Psoas muscle (tissue), 8 donors: ENCODE results near the gene PDGFC. TPM values are rescaled to one million over a fixed set of nuclear protein-coding genes. Genes with fewer than 3 reads are reported as not detected.

Experiments used
- ATAC-seq, 4 donors: fragments of 200-7000 bp; cut with Tn5 transposase; one replicate each; pipeline ENCODE4 v1.9.1; 2020; ENCODE audit warnings: moderate library complexity in 3 of 4, mild to moderate bottlenecking in 2 of 4
- DNase-seq, 2 donors: peaks; one replicate each; pipeline ENCODE4 v3.0.0-alpha.2; 2020
- H3K27ac ChIP-seq: fragments of 200-600 bp; one replicate; pipeline ENCODE4 v1.8.0; 2022
- H3K27me3 ChIP-seq, 3 donors: fragments of 200-600 bp in 1 of 3; one replicate each; pipeline versions ENCODE4 v1.6.1 to v1.8.0; 2013 to 2022; ENCODE audit warnings: low read length in 2 of 3, mild to moderate bottlenecking in 2 of 3, moderate library complexity in 1 of 3; ENCODE audit not compliant: insufficient read depth in 3 of 3
- H3K36me3 ChIP-seq, 2 donors: fragments of 200-600 bp in 1 of 2; one replicate each; pipeline versions ENCODE4 v1.6.1 to v1.8.0; 2013 to 2022; ENCODE audit warnings: low read depth in 1 of 2, mild to moderate bottlenecking in 1 of 2, moderate library complexity in 1 of 2; ENCODE audit not compliant: insufficient read depth in 1 of 2
- H3K4me1 ChIP-seq: fragments of 200-600 bp; one replicate; pipeline ENCODE4 v1.8.0; 2022
- H3K4me3 ChIP-seq: fragments of 200-600 bp; one replicate; pipeline ENCODE4 v1.8.0; 2022; ENCODE audit warnings: mild to moderate bottlenecking
- H3K9me3 ChIP-seq: fragments of 200-600 bp; one replicate; pipeline ENCODE4 v1.8.0; 2022
- WGBS, 3 donors: extraction: QIAGEN DNeasy Blood & Tissue Kit; methylation state at CpG; one replicate each; pipeline versions ENCODE4 v1.1.6 to v1.1.7; 2013; 5-methylcytosine and 5-hydroxymethylcytosine counted together
- intact Hi-C, 2 donors: fragments of 100-400 bp; cut with DNase I; formaldehyde crosslinking; loops; one replicate each; pipeline versions ENCODE4 v1.11.0 to v1.14.2; 2022
- polyA plus RNA-seq, 3 donors: library from polyadenylated mRNA; stranded (reverse); fragments of 200-250 nt; gene quantifications; one replicate each; pipeline ENCODE4 v1.2.3, GENCODE V29; 2013
- total RNA-seq, 4 donors: library from RNA; stranded (reverse); fragmentation: NEBNext Ultra II Directional in 2 of 4; extraction: Animal tissue kit (Norgen Biotek cat#: 25700) in 2 of 4; gene quantifications; one replicate each; pipeline versions ENCODE4 v1.2.1 to v1.2.4, GENCODE V29; 2021 to 2023
- TF ChIP-seq, protein P1 (sequence below): fragments of 200-600 bp; IDR thresholded peaks from one replicate; pipeline ENCODE4 v1.8.0; 2022; ENCODE audit warnings: antibody characterized with exemption
- donor health status: healthy with polysubstance abuse.
- donor health status: DM: no; HTN: no; CAD: no; lungs with moderate emphysema.
- donor health status: Bipolar disorder and iron deficiency.
- donor health status: healthy.
- donor health status: DM: yes; HTN: yes; CAD: no.
- donor health status: DM: no; HTN: no; CAD: no.
- donor health status: DM: no; HTN: no; CAD: no.
- donor health status: DM: yes; HTN: yes; CAD: no.

The PDGFC gene
- total and polyA plus RNA-seq, 7 donors, result 2.2 to 19.8 (median 6.3) TPM

DNA sequence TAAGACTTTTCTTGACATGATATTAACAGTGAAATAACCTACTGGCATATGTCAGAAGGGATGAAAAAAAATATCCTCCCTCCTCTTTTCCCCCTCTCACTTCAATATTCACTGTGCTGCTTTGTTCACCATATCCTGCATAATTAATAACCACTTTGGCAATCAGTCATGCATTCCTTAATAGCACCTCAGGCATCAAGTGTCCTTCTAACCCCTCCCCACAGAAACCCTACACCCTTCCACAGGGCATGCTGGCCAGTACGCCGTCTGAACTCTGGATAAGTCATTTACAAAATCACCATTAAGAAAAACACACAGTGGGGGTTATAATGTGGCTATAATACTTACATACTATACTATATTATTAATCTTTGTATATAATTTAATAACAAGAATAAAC, 165.9 kb downstream of the PDGFC start:
- H3K9me3 ChIP-seq, result no peaks in the 10 kb centered on the region
- H3K4me3 ChIP-seq, result no peak overlapping the region
- H3K27me3 ChIP-seq, result no peaks in the 10 kb centered on the region
- TF ChIP-seq, protein P1, sequence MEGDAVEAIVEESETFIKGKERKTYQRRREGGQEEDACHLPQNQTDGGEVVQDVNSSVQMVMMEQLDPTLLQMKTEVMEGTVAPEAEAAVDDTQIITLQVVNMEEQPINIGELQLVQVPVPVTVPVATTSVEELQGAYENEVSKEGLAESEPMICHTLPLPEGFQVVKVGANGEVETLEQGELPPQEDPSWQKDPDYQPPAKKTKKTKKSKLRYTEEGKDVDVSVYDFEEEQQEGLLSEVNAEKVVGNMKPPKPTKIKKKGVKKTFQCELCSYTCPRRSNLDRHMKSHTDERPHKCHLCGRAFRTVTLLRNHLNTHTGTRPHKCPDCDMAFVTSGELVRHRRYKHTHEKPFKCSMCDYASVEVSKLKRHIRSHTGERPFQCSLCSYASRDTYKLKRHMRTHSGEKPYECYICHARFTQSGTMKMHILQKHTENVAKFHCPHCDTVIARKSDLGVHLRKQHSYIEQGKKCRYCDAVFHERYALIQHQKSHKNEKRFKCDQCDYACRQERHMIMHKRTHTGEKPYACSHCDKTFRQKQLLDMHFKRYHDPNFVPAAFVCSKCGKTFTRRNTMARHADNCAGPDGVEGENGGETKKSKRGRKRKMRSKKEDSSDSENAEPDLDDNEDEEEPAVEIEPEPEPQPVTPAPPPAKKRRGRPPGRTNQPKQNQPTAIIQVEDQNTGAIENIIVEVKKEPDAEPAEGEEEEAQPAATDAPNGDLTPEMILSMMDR, result no peak
- H3K36me3 ChIP-seq, result no peaks in the 10 kb centered on the region
- intact Hi-C loops, result no loop called here
- no peak for DNase-seq
- no peak overlapping the region for H3K27ac ChIP-seq
- 23 to 37% (median 33%) methylated on average over 2 of the region's 2 CpGs for WGBS, 3 donors
- peaks cover 9% of the 10 kb centered on the region for H3K4me1 ChIP-seq
- ATAC-seq, result peak in 1 of 4 donors; percentile 37

DNA sequence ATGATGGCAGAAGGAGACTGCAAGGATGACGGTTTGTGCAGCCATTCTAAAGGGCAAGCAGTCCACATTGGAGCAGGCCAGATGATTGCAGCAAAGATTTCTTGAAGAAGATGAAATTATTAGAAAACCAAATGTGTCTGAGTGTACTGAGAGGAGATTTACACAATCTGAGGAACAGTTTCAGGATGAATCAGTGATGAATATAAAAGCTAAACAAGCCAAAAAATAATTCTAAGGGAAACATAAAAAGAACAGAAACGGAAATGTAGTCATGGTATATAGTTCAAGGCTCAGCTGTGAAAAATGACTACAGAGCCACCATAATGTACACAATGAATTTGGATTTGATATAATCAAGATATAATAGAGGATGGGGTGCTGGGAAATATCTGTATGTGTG, 168.5 kb downstream of the PDGFC start:
- peaks cover 9% of the 10 kb centered on the region for H3K4me1 ChIP-seq
- TF ChIP-seq, protein P1, result no peak
- 79 to 83% (median 83%) methylated on average over 2 of the region's 2 CpGs for WGBS, 3 donors
- no peak overlapping the region for H3K4me3 ChIP-seq
- no peaks in the 10 kb centered on the region for H3K9me3 ChIP-seq
- ATAC-seq (no peak), DNase-seq (no peak)
- no peak overlapping the region for H3K27ac ChIP-seq
- H3K36me3 ChIP-seq, result no peaks in the 10 kb centered on the region
- intact Hi-C loops, result no loop called here
- H3K27me3 ChIP-seq, result no peaks in the 10 kb centered on the region

DNA sequence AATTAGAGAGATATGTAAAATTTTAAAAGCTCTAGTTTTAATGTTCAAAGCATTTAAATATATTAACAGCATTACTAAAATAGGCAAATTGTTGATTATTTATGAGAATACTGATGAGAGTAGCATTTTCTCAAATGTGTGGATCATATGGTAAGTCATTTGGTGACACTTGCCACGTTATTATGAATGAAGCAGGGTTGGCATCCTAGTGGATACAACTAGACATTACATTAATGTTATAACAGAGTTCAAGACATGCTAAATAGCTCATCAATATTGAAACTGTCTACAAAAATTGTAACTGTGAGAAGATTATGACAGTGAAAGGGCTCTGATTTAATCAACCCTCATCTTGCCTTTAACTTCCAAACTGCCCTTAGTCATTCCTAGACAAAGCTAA, 171.1 kb downstream of the PDGFC start:
- Histone ChIP-seq H3K27me3 (no peaks in the 10 kb centered on the region), H3K4me3 (no peak overlapping the region), H3K9me3 (no peaks in the 10 kb centered on the region), H3K36me3 (no peaks in the 10 kb centered on the region), H3K4me1 (peaks cover 5% of the 10 kb centered on the region), H3K27ac (no peak overlapping the region)
- TF ChIP-seq, protein P1, result no peak
- intact Hi-C loops, result no loop called here
- DNase-seq (no peak), ATAC-seq (no peak)
- WGBS, 3 donors, result 74 to 78% (median 77%) methylated on average over 1 of the region's 1 CpG

- H3K4me3 ChIP-seq, result no peak overlapping the region
- H3K36me3 ChIP-seq, result no peaks in the 10 kb centered on the region
- intact Hi-C loops, result no loop called here
- peaks cover 14% of the 10 kb centered on the region for H3K4me1 ChIP-seq
- no peaks in the 10 kb centered on the region for H3K9me3 ChIP-seq
- TF ChIP-seq, protein P1, result no peak
- WGBS, 3 donors, result 95 to 97% (median 95%) methylated on average over 1 of the region's 1 CpG
- DNase-seq, result no peak
- no peaks in the 10 kb centered on the region for H3K27me3 ChIP-seq
- no peak for ATAC-seq
- H3K27ac ChIP-seq, result no peak overlapping the region
These were observed 172.4 kb downstream of the PDGFC start for GRCh38 chr4:156799121-156799589.

DNA sequence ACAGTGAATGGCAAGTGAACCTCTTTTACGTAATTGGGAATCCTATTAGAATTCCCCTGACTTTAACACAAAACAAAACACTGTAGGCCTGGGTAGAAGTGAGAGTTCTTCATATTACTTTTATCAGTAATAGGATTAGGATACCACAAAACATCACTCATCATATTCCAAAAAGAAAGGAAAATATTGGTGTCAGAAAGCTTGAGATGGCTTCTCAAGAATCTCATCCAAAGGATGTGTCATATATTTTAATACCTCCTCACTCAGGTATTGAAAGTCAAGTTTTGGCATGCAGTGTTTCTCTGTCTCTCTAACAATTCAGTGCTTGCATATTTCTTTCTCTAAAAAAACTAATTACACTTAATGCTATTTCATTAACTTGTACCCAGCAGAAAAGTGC, 173.2 kb downstream of the PDGFC start:
- no peak for DNase-seq
- intact Hi-C loops, result no loop called here
- 89 to 97% (median 96%) methylated on average over 1 of the region's 1 CpG for WGBS, 3 donors
- TF ChIP-seq, protein P1, result no peak
- H3K27me3 ChIP-seq, result no peaks in the 10 kb centered on the region
- H3K36me3 ChIP-seq, result no peaks in the 10 kb centered on the region
- H3K27ac ChIP-seq, result no peak overlapping the region
- H3K4me3 ChIP-seq, result no peak overlapping the region
- peaks cover 19% of the 10 kb centered on the region for H3K4me1 ChIP-seq
- no peaks in the 10 kb centered on the region for H3K9me3 ChIP-seq
- no peak for ATAC-seq
